OCI-LY1 (cell line): ENCODE results near the gene GGCT.
"Not testable (repeated sequence)": the region's sequence is repeated elsewhere in the genome, so short reads cannot be mapped to it uniquely, and the experiment has no call there.

ENCODE experiments used
- H2AFZ ChIP-seq: fragments of 200-600 bp; sonication (generic), shearing (Covaris generic); 2 replicates; pipeline ENCODE4 v1.6.0; 2014; ENCODE audit warnings: antibody characterized with exemption, mild to moderate bottlenecking, low read length
- H3F3A ChIP-seq: fragments of 200-600 bp; sonication (generic), shearing (Covaris generic); 2 replicates; pipeline ENCODE4 v1.6.0; 2014; ENCODE audit warnings: mild to moderate bottlenecking, antibody characterized with exemption, low read length, moderate library complexity; ENCODE audit not compliant: insufficient read depth
- H3K27ac ChIP-seq: fragments of 200-600 bp; sonication (generic); 2 replicates; pipeline ENCODE4 v1.5.1; 2014; ENCODE audit warnings: low read length, mixed run types, mild to moderate bottlenecking, low read depth; ENCODE audit not compliant: poor library complexity, severe bottlenecking
- H3K27me3 ChIP-seq: fragments of 200-600 bp; sonication (generic); 2 replicates; pipeline ENCODE4 v1.6.0; 2014; ENCODE audit warnings: antibody characterized with exemption, mild to moderate bottlenecking, low read length, moderate library complexity; ENCODE audit not compliant: insufficient read depth
- H3K36me3 ChIP-seq: fragments of 200-600 bp; sonication (generic); 2 replicates; pipeline ENCODE4 v1.6.1; 2014; ENCODE audit warnings: mild to moderate bottlenecking, antibody characterized with exemption, low read length, moderate library complexity, mixed read lengths; ENCODE audit not compliant: insufficient read depth
- H3K4me1 ChIP-seq: fragments of 200-600 bp; sonication (generic); 2 replicates; pipeline ENCODE4 v1.5.1; 2014; ENCODE audit warnings: mild to moderate bottlenecking, low read length, moderate library complexity; ENCODE audit not compliant: insufficient read depth, severe bottlenecking
- H3K4me2 ChIP-seq: fragments of 200-600 bp; sonication (generic), shearing (Covaris generic); 2 replicates; pipeline ENCODE4 v1.6.1; 2014; ENCODE audit warnings: low read length
- H3K4me3 ChIP-seq: fragments of 200-600 bp; sonication (generic); 2 replicates; pipeline ENCODE4 v1.5.1; 2014; ENCODE audit warnings: low read length, low read depth, mild to moderate bottlenecking, mixed read lengths; ENCODE audit not compliant: poor library complexity, severe bottlenecking
- H3K79me2 ChIP-seq: fragments of 200-600 bp; shearing (Covaris generic); 2 replicates; pipeline ENCODE4 v1.6.1; 2016; ENCODE audit warnings: mixed run types, low read length, mixed read lengths; ENCODE audit not compliant: insufficient read depth
- H3K9ac ChIP-seq: fragments of 200-600 bp; sonication (generic), shearing (Covaris generic); 2 replicates; pipeline ENCODE4 v1.6.1; 2014; ENCODE audit warnings: mild to moderate bottlenecking, low read length, mixed read lengths
- H3K9me2 ChIP-seq: fragments of 200-600 bp; sonication (generic), shearing (Covaris generic); 2 replicates; pipeline ENCODE4 v1.6.1; 2014; ENCODE audit warnings: low read depth, mild to moderate bottlenecking, low read length, mixed read lengths
- H3K9me3 ChIP-seq: fragments of 200-600 bp; shearing (Covaris generic); 2 replicates; pipeline ENCODE4 v1.6.1; 2014; ENCODE audit warnings: low read length, mixed read lengths
- H4K20me1 ChIP-seq: fragments of 200-600 bp; sonication (generic), shearing (Covaris generic); 2 replicates; pipeline ENCODE4 v1.6.0; 2016; ENCODE audit warnings: mild to moderate bottlenecking, low read length; ENCODE audit not compliant: insufficient read depth
- CTCF ChIP-seq: fragments of 200-600 bp; sonication (generic), shearing (Covaris generic); IDR thresholded peaks from 2 replicates; pipeline ENCODE4 v1.5.1; 2017; ENCODE audit warnings: mild to moderate bottlenecking, antibody characterized with exemption, low read length, moderate library complexity, mixed read lengths
- EZH2 ChIP-seq: fragments of 200-600 bp; sonication (generic), shearing (Covaris generic); IDR thresholded peaks from 2 replicates; pipeline ENCODE4 v1.8.0; 2017; ENCODE audit warnings: borderline replicate concordance, mixed run types, mild to moderate bottlenecking, antibody characterized with exemption, low read length, moderate library complexity, mixed read lengths

Gene GGCT

GRCh38 chr7:30511973-30512662 lies 7.5 kb upstream of the GGCT start:
- no peak overlapping the region for H3K27ac ChIP-seq
- H3K4me2 ChIP-seq, result no peak overlapping the region
- H3K4me1 ChIP-seq, result no peaks in the 10 kb centered on the region
- no peaks in the 10 kb centered on the region for H4K20me1 ChIP-seq
- no peak overlapping the region for H3K4me3 ChIP-seq
- no peaks in the 10 kb centered on the region for H3K27me3 ChIP-seq
- peak; percentile 30; the same call in 1 of the 2 replicates for TF ChIP-seq CTCF
- TF ChIP-seq EZH2, result no peak
- H3F3A ChIP-seq, result no peaks in the 10 kb centered on the region
- H3K79me2 ChIP-seq, result no peaks in the 10 kb centered on the region
- no peaks in the 10 kb centered on the region for H3K36me3 ChIP-seq
- H3K9ac ChIP-seq, result no peak overlapping the region
- H2AFZ ChIP-seq, result no peak overlapping the region
- 0 out of 2 replicates have a peak, but pooled peaks cover 3% of the 10 kb centered on the region for H3K9me3 ChIP-seq
- H3K9me2 ChIP-seq, result no peaks in the 10 kb centered on the region

GRCh38 chr7:30511494-30511893 lies 6.9 kb upstream of the GGCT start:
- H3K4me2 ChIP-seq, result no peak overlapping the region
- H3K27me3 ChIP-seq, result no peaks in the 10 kb centered on the region
- H2AFZ ChIP-seq, result no peak overlapping the region
- H3K9me3 ChIP-seq, result 0 out of 2 replicates have a peak, but pooled peaks cover 3% of the 10 kb centered on the region
- no peak overlapping the region for H3K4me3 ChIP-seq
- TF ChIP-seq CTCF, result no peak
- no peak for TF ChIP-seq EZH2
- no peaks in the 10 kb centered on the region for H3K4me1 ChIP-seq
- no peak overlapping the region for H3K9ac ChIP-seq
- no peaks in the 10 kb centered on the region for H3K79me2 ChIP-seq
- H3K27ac ChIP-seq, result no peak overlapping the region
- H3K36me3 ChIP-seq, result no peaks in the 10 kb centered on the region
- no peaks in the 10 kb centered on the region for H3K9me2 ChIP-seq
- H3F3A ChIP-seq, result no peaks in the 10 kb centered on the region
- H4K20me1 ChIP-seq, result no peaks in the 10 kb centered on the region

GRCh38 chr7:30510124-30511075 lies 5.8 kb upstream of the GGCT start:
- Histone ChIP-seq H2AFZ (no peak overlapping the region), H4K20me1 (no peaks in the 10 kb centered on the region), H3K4me1 (peaks cover 2% of the 10 kb centered on the region), H3K9me2 (no peaks in the 10 kb centered on the region), H3K79me2 (no peaks in the 10 kb centered on the region), H3K4me3 (no peak overlapping the region), H3K9me3 (0 out of 2 replicates have a peak, but pooled peaks cover 3% of the 10 kb centered on the region), H3K9ac (no peak overlapping the region), H3K36me3 (no peaks in the 10 kb centered on the region), H3K27ac (no peak overlapping the region), H3K4me2 (no peak overlapping the region), H3K27me3 (no peaks in the 10 kb centered on the region), H3F3A (no peaks in the 10 kb centered on the region)
- TF ChIP-seq EZH2 (no peak), CTCF (peak; percentile 96)

- not testable (repeated sequence) for H3K9me3 ChIP-seq, H3K27ac ChIP-seq, H3F3A ChIP-seq, H3K9ac ChIP-seq, H3K4me3 ChIP-seq, H3K4me1 ChIP-seq, H4K20me1 ChIP-seq, H3K79me2 ChIP-seq, H3K36me3 ChIP-seq, H3K27me3 ChIP-seq, H3K9me2 ChIP-seq, H2AFZ ChIP-seq, H3K4me2 ChIP-seq
Measured at GRCh38 chr7:30509171-30509857, 4.7 kb upstream of the GGCT start.
